LNCAP (cell line): ENCODE data around the gene VAV3.

ENCODE experiments used
- CTCF ChIP-seq: fragments of 450-650 bp; IDR thresholded peaks from 2 replicates; pipeline ENCODE4 v1.5.1; 2017; ENCODE audit warnings: mild to moderate bottlenecking

Gene VAV3

GRCh38 chr1:107623431-107623830 lies 341.5 kb downstream of the VAV3 start:
- TF ChIP-seq CTCF = no peak

- TF ChIP-seq CTCF = no peak
Observed at GRCh38 chr1:107622966-107623365, 342.0 kb downstream of the VAV3 start.

GRCh38 chr1:107622535-107622934 lies 342.4 kb downstream of the VAV3 start:
- TF ChIP-seq CTCF = no peak

GRCh38 chr1:107620753-107621152 lies 344.2 kb downstream of the VAV3 start:
- no peak for TF ChIP-seq CTCF

GRCh38 chr1:107618539-107618938 lies 346.4 kb downstream of the VAV3 start:
- TF ChIP-seq CTCF = no peak

GRCh38 chr1:107617921-107618320 lies 347.1 kb downstream of the VAV3 start:
- TF ChIP-seq CTCF = no peak

GRCh38 chr1:107617456-107617855 lies 347.5 kb downstream of the VAV3 start:
- TF ChIP-seq CTCF = no peak

GRCh38 chr1:107609808-107610207 lies 355.2 kb downstream of the VAV3 start:
- TF ChIP-seq CTCF = no peak
